Stimulated activated CD8-positive, alpha-beta memory T cell treated with anti-CD3 and anti-CD28 coated beads, Interleukin-2, amount 100 ng/mL, for 1 hour (primary cell): ENCODE measurements around the gene IL12B.
"Not testable (repeated sequence)": the region's sequence is repeated elsewhere in the genome, so short reads cannot be mapped to it uniquely, and the experiment has no call there.

Experiments
- DNase-seq, 2 donors: peaks; one replicate each; pipeline ENCODE4 v3.0.0-alpha.2; 2020; ENCODE audit warnings: low read depth in 2 of 2

Gene IL12B

DNA sequence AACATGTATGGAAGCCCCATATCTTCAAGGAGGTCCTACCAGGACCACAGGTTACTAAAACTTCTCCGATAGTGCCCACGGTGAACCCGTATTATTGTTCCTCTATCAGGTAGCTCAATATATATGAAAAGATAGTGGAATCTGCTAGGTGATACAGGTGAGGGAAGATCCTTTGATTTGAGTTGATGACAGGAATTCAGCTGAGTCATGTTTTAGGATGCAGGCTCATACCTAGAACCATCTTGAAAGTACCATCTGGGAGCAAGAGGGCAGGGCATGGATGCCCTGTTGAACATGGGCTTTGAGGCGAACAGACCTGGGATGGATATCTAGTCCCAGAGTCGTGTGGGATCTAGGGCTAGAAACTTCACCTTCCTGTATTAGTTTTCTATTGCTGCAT is 35.4 kb downstream of the IL12B start:
- no peak for DNase-seq

DNA sequence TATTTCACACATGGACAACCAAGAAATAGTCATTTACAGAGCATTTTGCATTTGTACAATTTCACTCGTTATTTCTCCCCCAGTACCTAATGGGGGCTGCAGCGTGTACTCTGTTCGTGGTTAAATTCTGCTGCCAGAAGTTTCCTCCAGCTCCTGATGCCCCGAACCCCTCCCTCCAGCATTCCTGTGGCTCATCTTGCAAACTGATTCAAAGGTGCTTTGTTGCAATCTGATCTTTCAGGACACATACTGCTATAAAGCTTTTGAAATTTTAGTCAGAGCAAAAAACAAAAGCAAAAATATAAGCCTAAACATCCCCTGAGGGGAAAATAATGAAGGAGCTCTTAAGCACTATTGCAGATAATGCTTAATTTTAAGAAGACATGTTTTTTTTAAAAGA is 39.5 kb downstream of the IL12B start:
- no peak for DNase-seq

DNA sequence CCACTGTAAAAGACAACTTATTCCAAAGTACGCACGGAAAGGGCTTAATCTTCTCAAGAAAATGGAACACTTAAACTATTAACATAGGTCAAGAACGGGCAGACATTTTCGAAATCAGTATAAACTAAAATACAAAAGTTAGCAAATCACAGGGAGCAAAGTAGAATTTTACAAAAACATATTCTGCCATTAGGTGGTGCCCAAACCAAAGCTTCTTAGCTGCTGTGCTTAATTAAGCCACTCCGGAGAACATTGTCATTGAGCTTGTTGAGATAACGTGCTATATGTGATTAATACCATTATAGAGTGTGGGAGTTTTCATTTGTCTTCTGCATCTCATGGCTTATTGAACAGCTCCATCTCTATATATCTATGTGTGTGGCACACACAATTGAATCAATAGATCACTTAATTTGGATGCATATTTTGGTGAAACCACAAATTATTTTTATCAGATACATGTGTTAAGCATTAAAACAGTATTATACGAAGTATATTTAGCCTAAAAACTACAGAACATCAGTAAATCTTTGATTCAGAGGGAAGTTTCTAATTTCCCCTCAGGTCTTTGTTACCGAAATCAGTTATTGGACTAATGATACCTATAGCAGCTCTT is 43.8 kb downstream of the IL12B start:
- DNase-seq, result no peak

DNA sequence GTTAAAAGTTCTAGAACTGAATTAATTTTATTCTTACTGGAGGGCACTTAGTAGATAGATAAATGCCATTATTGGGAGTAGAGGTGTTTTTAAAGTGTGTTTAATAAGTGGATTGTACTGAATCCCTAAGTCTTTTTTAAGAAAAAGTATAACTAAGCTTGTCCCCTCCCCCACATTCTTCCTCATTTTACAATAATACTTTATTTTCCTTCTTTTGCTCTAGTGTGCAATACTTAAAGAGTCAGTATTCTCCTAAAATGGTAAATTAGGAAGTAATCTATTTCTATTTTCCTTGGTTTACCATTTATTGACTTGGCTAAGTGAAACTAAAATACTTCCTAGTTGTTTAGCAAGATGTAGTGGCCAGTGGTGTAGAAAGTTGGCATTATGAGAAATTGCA is 55.6 kb downstream of the IL12B start:
- no peak for DNase-seq

DNA sequence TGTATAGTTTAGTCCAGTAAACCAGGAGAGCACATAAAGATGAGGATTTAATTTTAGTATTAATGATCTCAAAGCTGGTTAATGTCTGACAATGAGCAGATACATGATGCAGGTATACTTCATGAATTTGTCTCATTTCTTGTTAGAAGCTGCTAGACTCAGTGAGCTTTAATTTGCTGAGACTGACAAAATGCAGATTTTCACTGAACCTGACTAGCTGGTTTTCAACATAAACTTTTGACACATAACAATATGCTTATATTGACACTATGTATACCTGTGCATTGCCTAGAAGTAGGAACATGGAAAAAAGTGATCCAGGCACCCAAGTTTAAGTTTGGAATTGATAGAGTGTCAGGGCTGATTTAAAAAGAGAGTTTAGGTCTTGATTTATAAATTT is 56.4 kb downstream of the IL12B start:
- DNase-seq, result no peak

DNA sequence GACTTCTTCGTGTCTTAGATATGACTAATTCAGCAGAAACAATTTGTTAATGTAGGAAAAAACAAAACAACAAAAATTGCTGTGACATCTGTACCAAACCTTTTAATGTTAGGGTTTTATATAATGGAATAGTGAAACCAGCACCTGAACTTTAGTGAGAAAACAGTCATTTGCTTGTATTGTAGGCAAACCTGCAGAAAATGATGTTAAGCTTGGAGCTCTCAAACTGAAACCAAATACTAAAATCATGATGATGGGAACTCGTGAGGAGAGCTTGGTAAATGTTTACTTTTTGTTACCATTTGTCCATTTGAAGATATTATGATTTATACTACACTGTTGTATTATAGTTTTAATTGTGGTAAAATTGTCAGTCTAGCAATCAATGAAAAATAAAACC is 60.6 kb downstream of the IL12B start:
- DNase-seq, result no peak

DNA sequence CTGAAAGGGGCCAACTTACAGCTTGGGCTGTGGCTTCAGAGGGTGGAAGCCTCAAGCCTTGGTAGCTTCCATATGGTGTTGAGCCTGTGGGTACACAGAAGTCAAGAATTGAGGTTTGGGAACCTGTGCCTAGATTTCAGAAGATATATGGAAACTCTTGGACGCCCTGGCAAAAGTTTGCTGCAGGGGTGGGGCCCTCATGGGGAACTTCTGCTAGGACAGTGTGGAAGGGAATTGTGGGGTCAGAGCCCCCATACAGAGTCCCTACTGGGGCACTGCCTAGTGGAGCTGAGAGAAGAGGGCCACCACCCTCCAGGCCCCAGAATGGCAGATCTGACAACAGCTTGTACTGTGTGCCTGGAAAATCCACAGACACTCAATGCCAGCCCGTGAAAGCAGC is 63.5 kb downstream of the IL12B start:
- not testable (repeated sequence) for DNase-seq
